Measurements from ENCODE around the gene RPS27A.

The RPS27A gene

GRCh38 chr2:55224761-55225261 is 7.7 kb upstream of the RPS27A start:
- TF ChIP-seq EGR1 (IDR thresholded peaks at IDR 0.05): no peak
- no peak for TF ChIP-seq YY1 (IDR thresholded peaks at IDR 0.05; ENCODE audit: low read depth)

- TF ChIP-seq CREB1 (IDR thresholded peaks at IDR 0.05; ENCODE audit: low read depth) (no peak), TEAD4 (IDR thresholded peaks at IDR 0.05) (no peak), NFIC (IDR thresholded peaks at IDR 0.05) (no peak), RAD21 (IDR thresholded peaks at IDR 0.05; ENCODE audit: low read depth) (no peak), YY1 (IDR thresholded peaks at IDR 0.05; ENCODE audit: low read depth) (no peak), EGR1 (IDR thresholded peaks at IDR 0.05) (no peak), USF1 (IDR thresholded peaks at IDR 0.05) (no peak)
- TF ChIP-seq, protein P1, sequence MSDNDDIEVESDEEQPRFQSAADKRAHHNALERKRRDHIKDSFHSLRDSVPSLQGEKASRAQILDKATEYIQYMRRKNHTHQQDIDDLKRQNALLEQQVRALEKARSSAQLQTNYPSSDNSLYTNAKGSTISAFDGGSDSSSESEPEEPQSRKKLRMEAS (IDR thresholded peaks at IDR 0.05): no peak
Measured at GRCh38 chr2:55225481-55226020, 6.9 kb upstream of the RPS27A start.

DNA sequence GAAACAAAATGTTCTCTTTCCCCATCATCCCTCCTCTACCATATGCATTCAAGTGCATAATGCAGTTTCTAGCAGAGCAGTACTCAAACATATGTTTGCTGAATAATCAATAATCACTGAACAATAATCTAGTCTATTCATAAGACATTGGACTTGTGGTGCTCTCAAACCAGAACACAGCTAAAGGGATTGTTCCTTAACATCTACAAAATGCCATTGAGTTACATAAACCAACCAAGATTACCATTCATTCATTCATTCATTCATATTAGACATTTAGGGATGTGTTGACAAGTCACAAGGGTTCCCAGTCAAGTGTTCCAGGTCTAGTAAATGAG is 4.3 kb upstream of the RPS27A start:
- TF ChIP-seq ZBTB7A (IDR thresholded peaks at IDR 0.05; ENCODE audit: low read depth) (no peak), REST (IDR thresholded peaks at IDR 0.05; ENCODE audit: low read depth) (no peak), USF1 (IDR thresholded peaks at IDR 0.05) (no peak)

DNA sequence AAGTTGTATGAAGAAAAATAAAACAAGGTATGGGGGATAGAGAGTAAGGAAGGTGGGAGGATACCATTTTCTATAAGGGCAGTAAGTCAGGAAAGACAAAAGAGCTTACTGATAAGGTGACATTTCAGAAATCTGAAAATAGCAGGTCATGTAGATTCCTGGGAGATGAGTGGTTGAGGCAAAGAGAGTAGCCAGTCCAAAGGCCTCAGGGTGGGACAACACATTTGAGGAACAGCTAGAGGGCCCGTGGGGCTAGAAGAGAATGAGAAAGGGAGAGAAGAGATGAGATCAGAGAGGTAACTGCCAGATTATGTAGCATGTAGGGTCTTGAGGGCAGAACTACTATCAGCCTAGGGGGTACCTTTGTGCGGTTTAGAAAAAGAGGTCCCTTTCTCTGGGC is 3.3 kb upstream of the RPS27A start:
- TF ChIP-seq EP300 (IDR thresholded peaks at IDR 0.05; ENCODE audit: borderline replicate concordance) (no peak), TCF12 (IDR thresholded peaks at IDR 0.05; ENCODE audit: low read depth) (no peak)

DNA sequence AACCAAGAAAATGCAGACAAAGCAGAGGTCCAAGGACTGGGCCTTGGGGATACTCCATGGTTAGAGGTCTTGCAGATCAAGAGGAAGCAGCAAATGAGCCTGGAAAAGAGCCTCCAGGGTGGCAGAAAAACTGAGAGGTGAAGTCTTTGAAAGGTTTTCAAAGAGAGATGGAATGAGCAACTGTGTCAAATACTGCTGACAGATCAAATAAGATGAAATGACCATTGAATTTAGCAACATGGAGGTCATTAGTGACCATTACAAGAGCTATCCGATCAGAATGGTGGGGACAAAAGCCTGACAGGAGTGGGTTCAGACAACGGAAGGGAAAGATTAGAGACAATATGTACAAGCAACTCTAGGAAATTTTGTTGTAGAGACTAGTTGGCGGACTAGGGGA is 1.9 kb upstream of the RPS27A start:
- no peak for TF ChIP-seq TAF1 (IDR thresholded peaks at IDR 0.05; ENCODE audit: low read depth)
- TF ChIP-seq NFIC (IDR thresholded peaks at IDR 0.05): no peak
- TF ChIP-seq EGR1 (IDR thresholded peaks at IDR 0.05): no peak
- TF ChIP-seq TCF12 (IDR thresholded peaks at IDR 0.05; ENCODE audit: low read depth): no peak
- no peak for TF ChIP-seq CREB1 (IDR thresholded peaks at IDR 0.05; ENCODE audit: low read depth)
- no peak for TF ChIP-seq ZBTB7A (IDR thresholded peaks at IDR 0.05; ENCODE audit: low read depth)
- no peak for TF ChIP-seq FOXM1 (IDR thresholded peaks at IDR 0.05; ENCODE audit: borderline replicate concordance, low read depth)
- TF ChIP-seq EP300 (IDR thresholded peaks at IDR 0.05; ENCODE audit: borderline replicate concordance): no peak
- no peak for TF ChIP-seq TEAD4 (IDR thresholded peaks at IDR 0.05)
- no peak for TF ChIP-seq CEBPB (IDR thresholded peaks at IDR 0.05)
- TF ChIP-seq YY1 (IDR thresholded peaks at IDR 0.05; ENCODE audit: low read depth): no peak
- no peak for TF ChIP-seq RAD21 (IDR thresholded peaks at IDR 0.05; ENCODE audit: low read depth)
- no peak for TF ChIP-seq USF1 (IDR thresholded peaks at IDR 0.05)
- TF ChIP-seq, protein P1 (IDR thresholded peaks at IDR 0.05): no peak
- no peak for TF ChIP-seq REST (IDR thresholded peaks at IDR 0.05; ENCODE audit: low read depth)

- TF ChIP-seq TCF12 (IDR thresholded peaks at IDR 0.05; ENCODE audit: low read depth) (no peak), YY1 (IDR thresholded peaks at IDR 0.05; ENCODE audit: low read depth) (no peak), NFIC (IDR thresholded peaks at IDR 0.05) (no peak), ZBTB7A (IDR thresholded peaks at IDR 0.05; ENCODE audit: low read depth) (no peak), REST (IDR thresholded peaks at IDR 0.05; ENCODE audit: low read depth) (no peak), CEBPB (IDR thresholded peaks at IDR 0.05) (no peak), RAD21 (IDR thresholded peaks at IDR 0.05; ENCODE audit: low read depth) (no peak), TEAD4 (IDR thresholded peaks at IDR 0.05) (no peak), EP300 (IDR thresholded peaks at IDR 0.05; ENCODE audit: borderline replicate concordance) (no peak), EGR1 (IDR thresholded peaks at IDR 0.05) (no peak)
Measured at GRCh38 chr2:55231546-55232083, 873 bp upstream of the RPS27A start.

Data from Ishikawa (cell line).